K562 (cell line): ENCODE measurements around the gene CDC5L. TPM values are rescaled to one million over a fixed set of nuclear protein-coding genes. Genes with fewer than 3 reads are reported as not detected.

ENCODE experiments used
- ATAC-seq: fragments of 200-7000 bp; cut with Tn5 transposase; 3 replicates; pipeline ENCODE4 v1.9.1; 2020; ENCODE audit warnings: moderate library complexity
- BruUV-seq: library from RNA; stranded (reverse); fragments of 400-500 nt; replicated peaks from 2 replicates; lab custom pipeline; 2021; lab: Mats Ljungman, UMichigan
- CTCF ChIA-PET: fragments of 300-600 bp; formaldehyde crosslinking; extraction: SDS; loops from one replicate; lab custom pipeline; 2021; ENCODE audit warnings: low intra/inter-chr PET ratio; lab: Yijun Ruan, JAX
- POLR2A ChIA-PET: fragments of 300-600, 350-650 bp; sonication (Branson Sonifier 250); formaldehyde crosslinking; extraction: SDS; loops from one replicate; lab custom pipeline; 2021; ENCODE audit warnings: antibody characterized with exemption, inconsistent platforms; lab: Yijun Ruan, JAX
- DNase-seq, 4 experiments: peaks; one replicate each; pipeline versions ENCODE4 v3.0.0 to v3.0.0-alpha.2; 2011 to 2018; ENCODE audit warnings: low spot score in 3 of 4, mixed read lengths in 3 of 4; ENCODE audit errors: extremely low read depth in 1 of 4
- FAIRE-seq: peaks from 2 replicates; lab custom pipeline; 2011; peaks lifted over from hg19 to GRCh38; lab: Jason Lieb, UNC
- H2AFZ ChIP-seq: 2 replicates; pipeline ENCODE4 v1.6.0; 2011; ENCODE audit warnings: low read depth, low read length, control low read depth, inconsistent platforms
- H3K27ac ChIP-seq: fragments of 200-600 bp; 3 replicates; pipeline ENCODE4 v1.8.0; 2011; ENCODE audit warnings: low read depth, mild to moderate bottlenecking, control low read depth, inconsistent platforms, low read length, moderate library complexity, mixed read lengths; ENCODE audit errors: extremely low read depth
- H3K27me3 ChIP-seq, 2 experiments: fragments of 300-600 bp in 1 of 2; 2 replicates in 1 of 2; 3 replicates in 1 of 2; pipeline versions ENCODE4 v1.6.0 to v1.8.0; 2011; ENCODE audit warnings: inconsistent platforms in 2 of 2, low read length in 2 of 2, mild to moderate bottlenecking in 1 of 2, mixed read lengths in 1 of 2, moderate library complexity in 1 of 2; ENCODE audit not compliant: control insufficient read depth in 2 of 2, insufficient read depth in 2 of 2
- H3K36me3 ChIP-seq: fragments of 300-600 bp; 3 replicates; pipeline ENCODE4 v1.8.0; 2011; ENCODE audit warnings: mild to moderate bottlenecking, low read length, inconsistent platforms; ENCODE audit not compliant: control insufficient read depth, insufficient read depth
- H3K4me1 ChIP-seq, 2 experiments: fragments of 200-600 bp in 1 of 2; replicated peaks in 1 of 2; 2 replicates in 1 of 2; 3 replicates in 1 of 2; pipeline versions ENCODE4 v1.5.1 to v1.8.0; 2011; ENCODE audit warnings: inconsistent platforms in 2 of 2, low read length in 2 of 2, mild to moderate bottlenecking in 1 of 2, mixed read lengths in 1 of 2, moderate library complexity in 1 of 2; ENCODE audit not compliant: control insufficient read depth in 2 of 2, insufficient read depth in 2 of 2
- H3K4me2 ChIP-seq: 2 replicates; pipeline ENCODE4 v1.6.1; 2011; ENCODE audit warnings: low read length, control low read depth, inconsistent platforms, mixed read lengths; ENCODE audit not compliant: insufficient read depth
- H3K4me3 ChIP-seq: fragments of 200-600 bp; sonication (generic), shearing (Covaris generic); 2 replicates; pipeline ENCODE4 v1.5.1; 2016; ENCODE audit warnings: control low read depth, inconsistent platforms
- H3K79me2 ChIP-seq: fragments of 200-600 bp; 3 replicates; pipeline ENCODE4 v1.8.0; 2011; ENCODE audit warnings: low read length, inconsistent platforms; ENCODE audit not compliant: control insufficient read depth, insufficient read depth
- H3K9ac ChIP-seq, 2 experiments: 2 replicates each; pipeline versions ENCODE4 v1.6.0 to v1.6.1; 2011; ENCODE audit warnings: low read depth in 2 of 2, low read length in 2 of 2, control low read depth in 1 of 2, inconsistent platforms in 1 of 2, mild to moderate bottlenecking in 1 of 2, mixed read lengths in 1 of 2; ENCODE audit not compliant: insufficient read depth in 1 of 2
- H3K9me1 ChIP-seq: one replicate; pipeline ENCODE4 v1.6.0; 2011; ENCODE audit warnings: inconsistent platforms, mild to moderate bottlenecking, low read length, moderate library complexity; ENCODE audit not compliant: control insufficient read depth, insufficient read depth
- H3K9me3 ChIP-seq: replicated peaks from 2 replicates; pipeline ENCODE4 v1.5.1; 2011; ENCODE audit warnings: low read depth, low read length, inconsistent platforms; ENCODE audit not compliant: control insufficient read depth, insufficient read depth
- H4K20me1 ChIP-seq: replicated peaks from 2 replicates; pipeline ENCODE4 v1.6.1; 2011; ENCODE audit warnings: low read length, inconsistent platforms, mixed read lengths; ENCODE audit not compliant: control insufficient read depth, insufficient read depth
- ELF4 ChIP-seq: fragments of 450-650 bp; formaldehyde crosslinking; IDR thresholded peaks from 2 replicates; pipeline ENCODE4 v1.4.0; 2022; ENCODE audit warnings: missing genetic modification characterization
- FOXK2 ChIP-seq, 2 experiments: fragments of 450-650 bp; IDR thresholded peaks in 1 of 2; conservative IDR thresholded peaks in 1 of 2; 2 replicates each; pipeline ENCODE4 v1.6.1; 2016; ENCODE audit warnings: low read depth in 2 of 2, mild to moderate bottlenecking in 1 of 2
- HMG20A ChIP-seq: fragments of 450-650 bp; formaldehyde crosslinking; conservative IDR thresholded peaks from 2 replicates; pipeline ENCODE4 v1.4.0; 2020; ENCODE audit warnings: mild to moderate bottlenecking, mixed read lengths
- HNRNPK ChIP-seq: fragments of 200-400 bp; formaldehyde crosslinking; IDR thresholded peaks from one replicate; pipeline ENCODE4 v1.6.1; 2018; ENCODE audit warnings: mild to moderate bottlenecking, low read depth, low read length; ENCODE audit not compliant: poor library complexity, severe bottlenecking
- KAT2B ChIP-seq: IDR thresholded peaks from one replicate; pipeline ENCODE4 v1.6.1; 2012; ENCODE audit warnings: low read depth, mild to moderate bottlenecking, control low read depth, inconsistent platforms, low read length, moderate library complexity
- PHTF2 ChIP-seq: fragments of 250-450 bp; sonication (Bioruptor Pico); IDR thresholded peaks from 2 replicates; pipeline ENCODE4 v1.5.0; 2021; ENCODE audit warnings: mild to moderate bottlenecking
- RBM17 ChIP-seq: fragments of 200-400 bp; formaldehyde crosslinking; IDR thresholded peaks from 2 replicates; pipeline ENCODE4 v1.6.1; 2017; ENCODE audit warnings: low read depth, mild to moderate bottlenecking, low read length, borderline replicate concordance
- TOE1 ChIP-seq, 2 experiments: fragments of 450-650 bp in 1 of 2; sonication (generic) in 1 of 2; formaldehyde crosslinking in 1 of 2; IDR thresholded peaks; 2 replicates each; pipeline versions ENCODE4 v1.7.1 to v1.8.0; 2016 to 2022; ENCODE audit warnings: borderline replicate concordance in 2 of 2, mild to moderate bottlenecking in 2 of 2, antibody characterized with exemption in 1 of 2, inconsistent platforms in 1 of 2, low read depth in 1 of 2, missing genetic modification reagents in 1 of 2, moderate library complexity in 1 of 2
- U2AF2 ChIP-seq: fragments of 200-400 bp; formaldehyde crosslinking; optimal IDR thresholded peaks from 2 replicates; pipeline ENCODE3; 2017; ENCODE audit warnings: low read depth, mild to moderate bottlenecking, low read length
- ZNF695 ChIP-seq: fragments of 450-650 bp; formaldehyde crosslinking; IDR thresholded peaks from 2 replicates; pipeline ENCODE4 v1.4.0; 2020; ENCODE audit warnings: mild to moderate bottlenecking, moderate library complexity
- WGBS: fragments of 100-300 bp; shearing (Covaris generic); methylation state at CpG from one replicate; pipeline ENCODE4 v1.1.6; 2016; ENCODE audit warnings: low coverage, mixed read lengths; ENCODE audit not compliant: insufficient coverage; ENCODE audit errors: missing lambda C conversion rate; 5-methylcytosine and 5-hydroxymethylcytosine counted together
- in situ Hi-C: fragments of 300-500 bp; cut with MboI; formaldehyde crosslinking; loops from 4 replicates; pipeline ENCODE4 v1.15.0; 2018; ENCODE audit warnings: inconsistent platforms, mixed read lengths
- intact Hi-C: fragments of 100-400 bp; cut with micrococcal nuclease; formaldehyde crosslinking; loops from 2 replicates; pipeline ENCODE4 v1.14.2; 2022
- polyA plus RNA-seq, 8 experiments: library from polyadenylated mRNA; depleted of rRNA in 4 of 8; stranded (reverse) in 5 of 8; unstranded in 3 of 8; fragments of >200 nt; fragmentation: Nextera tagmentation in 2 of 8; fragmentation: Illumina TruSeq in 1 of 8; extraction: Ambion mirVana in 2 of 8; extraction: Trizol in 1 of 8; gene quantifications; 2 replicates each; pipeline versions ENCODE4 v1.2.1 to v1.2.3, GENCODE V29; 2011 to 2014; ENCODE audit warnings: inconsistent platforms in 1 of 8, missing spikeins in 1 of 8
- total RNA-seq, 7 experiments: library from RNA; depleted of rRNA in 6 of 7; stranded (reverse); fragments of >200 nt in 6 of 7; fragmentation: Illumina TruSeq in 2 of 7; extraction: Trizol in 2 of 7; gene quantifications; 2 replicates each; pipeline versions ENCODE4 v1.2.1 to v1.2.3, GENCODE V29; 2011 to 2021; ENCODE audit warnings: low replicate concordance in 1 of 7
- TF ChIP-seq, protein P1 (sequence below), 2 experiments: fragments of 250-450 bp in 1 of 2; fragments of 450-650 bp in 1 of 2; sonication (Bioruptor Pico) in 1 of 2; IDR thresholded peaks; 2 replicates each; pipeline versions ENCODE4 v1.6.1 to v1.8.0; 2016 to 2021; ENCODE audit warnings: mild to moderate bottlenecking in 2 of 2, moderate library complexity in 2 of 2, missing compliant biosample characterization in 1 of 2, missing genetic modification characterization in 1 of 2

The CDC5L gene
- total and polyA plus RNA-seq, 9 of the 15 experiments (the other 6 are each of a cell fraction or from before 2014, with no cell fraction given) = 22.3 to 44.2 (median 30.8) TPM

GRCh38 chr6:44441091-44441855, 53.8 kb downstream of the CDC5L start:
- ChIA-PET CTCF (no interaction called here), POLR2A (no interaction called here)
- Histone ChIP-seq H2AFZ (no peak overlapping the region), H3K9me3 (no peaks in the 10 kb centered on the region), H3K79me2 (peaks cover 15% of the 10 kb centered on the region), H4K20me1 (no peaks in the 10 kb centered on the region), H3K9ac (no peak overlapping the region), H3K27ac (no peak overlapping the region), H3K9me1 (no peaks in the 10 kb centered on the region), H3K27me3 (no peaks in the 10 kb centered on the region), H3K4me2 (no peak overlapping the region), H3K4me3 (no peak overlapping the region), H3K4me1 (no peaks in the 10 kb centered on the region; a peak in 1 of 5 replicates), H3K36me3 (peaks cover 45% of the 10 kb centered on the region)
- FAIRE-seq (no peak), DNase-seq (no peak), ATAC-seq (no peak)
- BruUV-seq = no TSS peak
- 90% methylated on average over 5 of the region's 5 CpGs for WGBS
- intact Hi-C loops = no loop called here
- no peak for TF ChIP-seq HMG20A
- TF ChIP-seq ZNF695 (CRISPR knock-in tag) = no peak
- no peak for TF ChIP-seq HNRNPK
- no peak for TF ChIP-seq TOE1 (IDR thresholded peaks at IDR 0.05; ENCODE audit: borderline replicate concordance)
- no peak for TF ChIP-seq TOE1 (CRISPR knock-in tag; IDR thresholded peaks at IDR 0.05; ENCODE audit: borderline replicate concordance, low read depth)
- TF ChIP-seq ELF4 (CRISPR knock-in tag) = no peak
- no peak for TF ChIP-seq PHTF2 (CRISPR knock-in tag)
- TF ChIP-seq RBM17 = no peak
- no peak for TF ChIP-seq U2AF2
- TF ChIP-seq FOXK2 (conservative IDR thresholded peaks at IDR 0.05 in 1 of 2, IDR thresholded peaks at IDR 0.05 in 1 of 2; ENCODE audit: low read depth in 2 of 2) = no peak
- no peak for TF ChIP-seq KAT2B
- TF ChIP-seq, protein P1, sequence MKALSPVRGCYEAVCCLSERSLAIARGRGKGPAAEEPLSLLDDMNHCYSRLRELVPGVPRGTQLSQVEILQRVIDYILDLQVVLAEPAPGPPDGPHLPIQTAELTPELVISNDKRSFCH (CRISPR knock-in tag; IDR thresholded peaks at IDR 0.05) = no peak
- TF ChIP-seq, protein P1 (tag; IDR thresholded peaks at IDR 0.05) = no peak
- in situ Hi-C loops = no loop called here
